ENCODE results near the gene TINAGL1. TPM values are rescaled to one million over a fixed set of nuclear protein-coding genes. Genes with fewer than 3 reads are reported as not detected.

The TINAGL1 gene
- total and polyA plus RNA-seq, 2 experiments from 2014 or later: 1.1 to 3.5 TPM

DNA sequence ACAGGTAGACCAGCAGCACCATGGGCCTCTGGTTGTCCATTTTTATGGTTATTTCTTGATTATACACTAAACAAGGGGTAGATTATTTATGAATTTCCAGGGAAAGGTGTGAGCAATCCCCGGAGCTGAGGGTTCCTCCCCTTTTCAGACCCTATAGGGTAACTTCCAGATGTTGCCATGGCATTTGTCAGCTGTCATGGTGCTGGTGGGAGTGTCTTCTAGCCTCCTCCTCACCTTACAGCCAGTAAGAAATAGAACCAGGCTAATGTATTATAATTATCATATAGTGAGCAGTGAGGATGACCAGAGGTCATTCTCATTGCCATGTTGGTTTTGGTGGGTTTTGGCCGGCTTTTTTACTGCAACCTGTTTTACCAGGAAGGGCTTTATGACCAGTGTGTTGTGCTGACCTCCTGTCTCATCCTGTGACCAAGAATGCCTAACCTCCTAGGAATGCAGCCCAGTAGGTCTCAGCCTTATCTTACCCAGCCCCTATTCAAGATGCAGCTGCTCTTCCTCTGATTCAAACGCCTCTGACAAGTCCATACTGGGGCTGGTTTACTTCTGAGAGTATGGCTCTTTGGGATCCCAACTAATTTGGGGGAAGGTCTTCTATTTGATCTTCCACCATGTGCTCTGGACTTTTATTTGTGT, 13.5 kb upstream of the TINAGL1 start:
- Histone ChIP-seq H3K4me1 (ENCODE audit: insufficient read depth) (peaks cover 21% of the 10 kb centered on the region), H4K20me1 (ENCODE audit: insufficient read depth) (no peaks in the 10 kb centered on the region), H3K9me3 (ENCODE audit: low read depth) (no peaks in the 10 kb centered on the region), H3K9ac (no peak overlapping the region), H3K36me3 (ENCODE audit: low read depth) (no peaks in the 10 kb centered on the region), H3K79me2 (ENCODE audit: insufficient read depth) (no peaks in the 10 kb centered on the region), H3K27me3 (replicated peaks; ENCODE audit: insufficient read depth) (no peaks in the 10 kb centered on the region), H3K4me2 (ENCODE audit: unreplicated experiment) (no peak overlapping the region), H3F3A (ENCODE audit: insufficient read depth) (no peaks in the 10 kb centered on the region), H3K9me2 (ENCODE audit: insufficient read depth) (no peaks in the 10 kb centered on the region), H3K27ac (no peak overlapping the region), H2AFZ (no peak overlapping the region), H3K4me3 (no peak overlapping the region)
- in situ Hi-C loops (cut with MboI): no loop called here
- peak; percentile 29 for DNase-seq
- TF ChIP-seq EZH2 (IDR thresholded peaks at IDR 0.05; ENCODE audit: insufficient read depth, poor library complexity, severe bottlenecking) (no peak), EZH2phosphoT487 (IDR thresholded peaks at IDR 0.05; ENCODE audit: insufficient read depth, low read depth) (no peak)
- WGBS, 2 experiments (ENCODE audit: low coverage in 1 of 2, low lambda C conversion rate in 2 of 2, missing lambda C conversion rate in 2 of 2): 21 to 32% methylated on average over 3 of the region's 3 CpGs

DNA sequence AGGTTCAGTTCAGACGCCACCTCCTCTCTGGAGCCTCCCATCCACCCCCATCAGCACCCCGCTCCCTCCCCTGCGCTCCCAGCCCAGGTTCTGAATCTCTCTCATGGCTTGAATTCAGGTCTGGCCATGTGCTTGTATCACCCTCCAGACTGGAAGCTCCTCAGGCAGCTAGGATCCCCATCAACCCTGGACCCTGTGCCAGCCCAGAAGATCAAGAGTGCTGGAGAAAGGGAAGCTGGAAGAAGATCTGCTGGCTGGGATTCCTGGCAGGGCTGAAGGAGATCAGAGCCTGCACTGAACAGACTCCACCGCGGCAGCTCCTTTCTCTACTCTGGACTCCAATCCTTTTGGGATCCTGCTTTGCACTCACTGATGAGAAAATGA, 11.7 kb upstream of the TINAGL1 start:
- Histone ChIP-seq H3K9me3 (ENCODE audit: low read depth) (no peaks in the 10 kb centered on the region), H3K27ac (no peak overlapping the region), H4K20me1 (ENCODE audit: insufficient read depth) (no peaks in the 10 kb centered on the region), H3K4me2 (ENCODE audit: unreplicated experiment) (peak overlapping the region; percentile 20), H3K9me2 (ENCODE audit: insufficient read depth) (no peaks in the 10 kb centered on the region), H3F3A (ENCODE audit: insufficient read depth) (0 out of 2 replicates have a peak, but pooled peaks cover 5% of the 10 kb centered on the region), H3K9ac (no peak overlapping the region), H2AFZ (peak overlapping the region; percentile 61), H3K79me2 (ENCODE audit: insufficient read depth) (no peaks in the 10 kb centered on the region), H3K27me3 (replicated peaks; ENCODE audit: insufficient read depth) (no peaks in the 10 kb centered on the region), H3K4me1 (ENCODE audit: insufficient read depth) (peaks cover 31% of the 10 kb centered on the region), H3K4me3 (no peak overlapping the region), H3K36me3 (ENCODE audit: low read depth) (no peaks in the 10 kb centered on the region)
- in situ Hi-C loops (cut with MboI): no loop called here
- DNase-seq: peak; percentile 26
- 35 to 36% methylated on average over 4 to 5 of the region's 5 CpGs for WGBS, 2 experiments (ENCODE audit: low coverage in 1 of 2, low lambda C conversion rate in 2 of 2, missing lambda C conversion rate in 2 of 2)
- TF ChIP-seq EZH2 (IDR thresholded peaks at IDR 0.05; ENCODE audit: insufficient read depth, poor library complexity, severe bottlenecking): no peak
- no peak for TF ChIP-seq EZH2phosphoT487 (IDR thresholded peaks at IDR 0.05; ENCODE audit: insufficient read depth, low read depth)

GRCh38 chr1:31567956-31568570, 8.3 kb upstream of the TINAGL1 start:
- H3K9ac ChIP-seq: no peak overlapping the region
- no peaks in the 10 kb centered on the region for H3K79me2 ChIP-seq (ENCODE audit: insufficient read depth)
- H2AFZ ChIP-seq: no peak overlapping the region
- no peaks in the 10 kb centered on the region for H3K27me3 ChIP-seq (replicated peaks; ENCODE audit: insufficient read depth)
- H3K4me2 ChIP-seq (ENCODE audit: unreplicated experiment): peak overlapping the region; percentile 3
- no peaks in the 10 kb centered on the region for H3K36me3 ChIP-seq (ENCODE audit: low read depth)
- H3F3A ChIP-seq (ENCODE audit: insufficient read depth): peaks cover 15% of the 10 kb centered on the region
- H3K27ac ChIP-seq: 0 out of 2 replicates have a peak overlapping the region, but pooled peaks have one; percentile 14
- peak; percentile 77 for DNase-seq
- H3K9me2 ChIP-seq (ENCODE audit: insufficient read depth): no peaks in the 10 kb centered on the region
- H3K4me3 ChIP-seq: no peak overlapping the region
- no peak for TF ChIP-seq EZH2 (IDR thresholded peaks at IDR 0.05; ENCODE audit: insufficient read depth, poor library complexity, severe bottlenecking)
- no peak for TF ChIP-seq EZH2phosphoT487 (IDR thresholded peaks at IDR 0.05; ENCODE audit: insufficient read depth, low read depth)
- H3K4me1 ChIP-seq (ENCODE audit: insufficient read depth): peaks cover 48% of the 10 kb centered on the region
- 34 to 35% methylated on average over 10 of the region's 10 CpGs for WGBS, 2 experiments (ENCODE audit: low coverage in 1 of 2, low lambda C conversion rate in 2 of 2, missing lambda C conversion rate in 2 of 2)
- in situ Hi-C loops (cut with MboI): no loop called here
- no peaks in the 10 kb centered on the region for H4K20me1 ChIP-seq (ENCODE audit: insufficient read depth)
- H3K9me3 ChIP-seq (ENCODE audit: low read depth): no peaks in the 10 kb centered on the region

GRCh38 chr1:31568895-31569595, 7.3 kb upstream of the TINAGL1 start:
- in situ Hi-C loops (cut with MboI): no loop called here
- H4K20me1 ChIP-seq (ENCODE audit: insufficient read depth): no peaks in the 10 kb centered on the region
- peaks cover 22% of the 10 kb centered on the region for H3F3A ChIP-seq (ENCODE audit: insufficient read depth)
- no peak overlapping the region for H3K9ac ChIP-seq
- H3K4me3 ChIP-seq: no peak overlapping the region
- no peaks in the 10 kb centered on the region for H3K9me2 ChIP-seq (ENCODE audit: insufficient read depth)
- H2AFZ ChIP-seq: no peak overlapping the region
- H3K4me2 ChIP-seq (ENCODE audit: unreplicated experiment): no peak overlapping the region
- H3K27ac ChIP-seq: no peak overlapping the region
- no peaks in the 10 kb centered on the region for H3K36me3 ChIP-seq (ENCODE audit: low read depth)
- 85 to 86% methylated on average over 11 of the region's 11 CpGs for WGBS, 2 experiments (ENCODE audit: low coverage in 1 of 2, low lambda C conversion rate in 2 of 2, missing lambda C conversion rate in 2 of 2)
- no peaks in the 10 kb centered on the region for H3K79me2 ChIP-seq (ENCODE audit: insufficient read depth)
- DNase-seq: no peak
- no peak for TF ChIP-seq EZH2phosphoT487 (IDR thresholded peaks at IDR 0.05; ENCODE audit: insufficient read depth, low read depth)
- no peak for TF ChIP-seq EZH2 (IDR thresholded peaks at IDR 0.05; ENCODE audit: insufficient read depth, poor library complexity, severe bottlenecking)
- peaks cover 47% of the 10 kb centered on the region for H3K4me1 ChIP-seq (ENCODE audit: insufficient read depth)
- no peaks in the 10 kb centered on the region for H3K27me3 ChIP-seq (replicated peaks; ENCODE audit: insufficient read depth)
- no peaks in the 10 kb centered on the region for H3K9me3 ChIP-seq (ENCODE audit: low read depth)
